ENCODE data around the gene WDR41.
"Not testable (repeated sequence)": the region's sequence is repeated elsewhere in the genome, so short reads cannot be mapped to it uniquely, and the experiment has no call there.

WDR41 gene

DNA sequence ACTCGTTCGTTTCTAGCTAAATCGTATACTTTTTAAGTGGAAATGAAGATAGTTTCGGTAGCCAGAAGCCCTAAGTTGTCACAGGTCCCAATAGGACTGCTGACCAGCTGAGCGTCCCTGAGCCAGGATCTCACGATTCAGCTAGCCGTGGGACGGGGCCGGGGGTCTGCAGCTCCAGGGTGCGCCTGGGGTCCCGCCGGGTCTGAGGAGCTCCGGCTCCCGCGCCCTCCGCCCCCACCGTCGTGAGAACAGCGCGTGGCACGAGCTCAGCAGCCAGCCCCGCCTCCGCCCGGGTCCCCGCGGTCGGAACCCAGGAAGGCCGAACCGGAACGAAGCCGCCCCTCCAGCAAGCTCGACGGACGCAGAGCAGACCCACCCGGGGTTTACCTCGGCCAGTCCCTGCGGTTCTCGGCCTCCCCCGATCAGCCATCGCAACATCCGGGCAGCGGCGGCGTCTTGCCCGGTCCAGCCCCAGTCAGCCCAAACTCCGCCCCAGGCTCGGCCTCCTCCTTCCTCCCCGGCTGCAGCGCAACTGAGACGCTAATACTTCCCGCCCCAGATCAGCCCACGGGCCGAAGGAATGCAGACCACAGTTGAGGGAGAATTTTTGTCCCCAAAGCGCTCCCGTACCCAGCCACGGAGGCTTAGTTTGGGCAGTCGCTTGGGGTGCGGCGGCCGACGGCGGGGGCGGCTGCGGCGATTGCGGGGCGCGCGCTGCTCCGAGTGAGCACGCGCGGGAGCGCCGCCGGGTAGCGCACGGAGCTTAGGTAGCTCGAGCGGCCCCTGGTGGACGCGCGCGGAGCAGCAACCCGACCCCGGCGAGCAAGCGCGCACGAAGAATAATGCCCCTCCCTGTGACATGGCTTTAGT, at the start of gene WDR41:
Gene WDR41 (minus strand): TSS at position 534 of the 870 bp plus-strand sequence. CDS start 96 bp downstream, at position 438.
- DNase-seq = peak; percentile 79

DNA sequence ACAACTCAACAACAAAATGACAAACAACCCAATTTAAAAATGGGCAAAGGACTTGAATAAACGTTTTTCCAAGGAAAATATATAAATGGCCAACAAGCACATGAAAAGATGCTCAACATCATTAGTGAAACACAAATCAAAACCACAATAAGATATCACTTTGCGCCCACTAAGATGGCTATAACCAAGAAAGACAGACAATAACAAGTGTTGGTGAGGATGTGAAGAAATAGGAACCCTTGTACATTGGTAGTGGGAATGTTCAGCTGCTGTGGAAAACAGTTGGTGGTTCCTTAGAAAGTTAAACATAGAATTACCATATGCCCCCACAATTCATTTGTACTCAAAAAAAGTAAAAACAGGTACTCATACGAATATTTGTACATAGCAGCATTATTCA, 39.2 kb upstream of the WDR41 start:
- no peak for DNase-seq

- no peak for DNase-seq
Measured at GRCh38 chr5:77518304-77518703, 26.2 kb upstream of the WDR41 start.

- DNase-seq = no peak
Measured at GRCh38 chr5:77514457-77514856, 22.3 kb upstream of the WDR41 start.

GRCh38 chr5:77513321-77513720, 21.2 kb upstream of the WDR41 start:
- no peak for DNase-seq

- DNase-seq = not testable (repeated sequence)
Measured at GRCh38 chr5:77501132-77501531, 9.0 kb upstream of the WDR41 start.

- no peak for DNase-seq
Measured at GRCh38 chr5:77499973-77500372, 7.9 kb upstream of the WDR41 start.

DNA sequence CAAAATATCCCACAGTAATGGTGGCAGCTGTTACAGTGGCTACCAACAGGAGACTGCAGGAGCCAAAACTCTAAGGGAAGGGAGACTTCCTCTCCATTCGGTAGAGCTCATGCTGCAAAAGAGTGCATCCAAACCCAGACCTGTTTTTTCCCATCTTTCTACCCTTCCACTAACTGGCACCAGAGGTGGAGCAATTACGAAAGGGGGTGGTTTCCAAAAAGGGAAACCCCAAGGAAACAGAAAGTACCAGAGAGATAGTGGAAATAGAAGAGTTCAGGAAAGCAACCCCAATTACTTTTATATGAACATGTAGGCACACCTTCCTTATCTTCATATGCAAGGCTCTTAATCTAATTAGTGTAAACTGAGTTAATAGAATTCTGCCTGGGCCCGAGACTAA, 7.3 kb upstream of the WDR41 start:
- DNase-seq = no peak

- DNase-seq = no peak
Measured at GRCh38 chr5:77498952-77499351, 6.8 kb upstream of the WDR41 start.

- no peak for DNase-seq
Measured at GRCh38 chr5:77494935-77495334, 2.8 kb upstream of the WDR41 start.

GRCh38 chr5:77492653-77493000, 511 bp upstream of the WDR41 start:
- no peak for DNase-seq

GRCh38 chr5:77490741-77491344, 1.3 kb downstream of the WDR41 start:
- not testable (repeated sequence) for DNase-seq

DNA sequence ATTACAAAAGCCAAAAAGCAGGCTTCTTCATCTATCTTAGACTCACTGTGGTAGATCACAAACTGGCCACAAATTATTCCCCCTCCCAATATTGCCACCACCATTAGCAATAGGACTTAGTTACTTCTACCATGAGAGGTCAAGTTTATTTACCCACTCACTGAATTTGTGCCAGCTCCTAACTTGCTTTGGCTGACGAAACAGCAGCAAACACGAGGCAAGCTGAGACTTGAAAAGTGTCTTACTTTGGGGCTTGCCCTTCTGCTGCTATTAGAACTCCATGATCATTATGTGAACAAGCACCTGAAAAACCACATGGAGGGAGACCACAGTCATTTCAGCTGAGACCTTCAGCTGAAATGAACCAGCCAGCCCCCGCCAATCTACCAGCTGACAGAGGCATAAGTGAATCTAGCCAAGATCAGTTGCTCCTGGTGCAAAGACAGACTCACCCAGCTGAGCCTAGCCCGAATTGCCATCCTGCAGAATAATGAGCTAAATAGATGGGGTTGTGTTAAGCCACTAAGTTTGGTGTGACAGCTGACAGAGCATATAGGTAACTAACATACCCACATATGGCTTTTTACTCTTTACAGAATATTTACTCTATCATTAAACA, 5.7 kb downstream of the WDR41 start:
- no peak for DNase-seq

DNA sequence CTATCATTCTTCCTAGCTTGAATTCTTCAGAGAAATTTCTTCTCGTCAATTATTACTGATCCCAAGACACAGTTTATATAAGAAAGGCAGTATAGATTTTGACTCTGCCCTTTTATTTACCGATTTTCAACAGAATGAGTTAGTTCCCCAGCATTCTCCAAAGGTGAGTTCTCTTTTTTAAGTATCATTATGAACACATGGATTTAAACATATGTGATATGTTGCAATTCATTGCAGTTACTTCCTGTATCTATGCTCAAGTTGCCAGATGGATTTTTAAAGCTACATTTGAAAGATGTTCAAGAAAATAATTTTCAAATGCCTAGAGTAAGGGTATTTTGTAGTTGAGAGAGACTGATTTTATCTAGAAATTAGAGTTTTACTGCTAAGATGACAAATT, 8.4 kb downstream of the WDR41 start:
- DNase-seq = no peak

- not testable (repeated sequence) for DNase-seq
Measured at GRCh38 chr5:77475041-77475440, 17.1 kb downstream of the WDR41 start.

GRCh38 chr5:77468875-77469274, 23.2 kb downstream of the WDR41 start:
- DNase-seq = not testable (repeated sequence)

GRCh38 chr5:77463905-77464304, 28.2 kb downstream of the WDR41 start:
- DNase-seq = no peak

DNA sequence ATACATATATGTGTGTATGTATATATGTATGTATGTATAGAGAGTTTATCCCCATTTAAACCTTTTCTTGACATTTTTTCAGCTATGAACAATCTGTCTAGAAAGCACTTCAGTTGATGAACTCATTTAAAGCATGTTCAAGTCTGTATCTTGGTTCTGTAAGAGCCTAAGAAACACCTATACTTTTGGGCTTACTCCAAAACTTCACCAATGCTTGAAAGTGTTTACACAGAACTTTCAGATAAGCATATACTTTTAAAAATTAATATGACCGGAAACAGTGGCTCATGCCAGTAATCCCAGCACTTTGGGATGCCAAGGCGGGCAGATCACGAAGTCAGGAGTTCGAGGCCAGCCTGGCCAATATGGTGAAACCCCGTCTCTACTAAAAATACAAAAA, 30.8 kb downstream of the WDR41 start:
- DNase-seq = no peak

DNA sequence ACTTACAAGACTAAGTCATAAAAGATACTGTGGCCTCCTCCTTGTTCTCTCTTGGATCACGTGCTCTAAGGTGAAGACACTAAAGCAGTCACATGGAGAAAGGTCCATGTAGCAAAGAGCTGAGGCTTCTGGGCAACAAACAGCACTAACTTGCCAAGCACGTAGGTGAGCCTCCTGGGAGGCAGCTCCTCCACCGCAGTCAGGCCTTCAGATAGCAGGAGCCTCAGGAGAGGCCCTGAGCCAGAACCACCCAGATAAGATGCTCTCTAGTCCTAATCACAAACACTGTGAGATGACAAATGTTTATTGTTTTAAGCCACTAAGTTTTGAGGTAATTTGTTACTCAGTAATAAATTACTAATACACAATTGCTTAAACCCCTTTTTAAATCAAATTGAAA, 38.0 kb downstream of the WDR41 start:
- no peak for DNase-seq

DNA sequence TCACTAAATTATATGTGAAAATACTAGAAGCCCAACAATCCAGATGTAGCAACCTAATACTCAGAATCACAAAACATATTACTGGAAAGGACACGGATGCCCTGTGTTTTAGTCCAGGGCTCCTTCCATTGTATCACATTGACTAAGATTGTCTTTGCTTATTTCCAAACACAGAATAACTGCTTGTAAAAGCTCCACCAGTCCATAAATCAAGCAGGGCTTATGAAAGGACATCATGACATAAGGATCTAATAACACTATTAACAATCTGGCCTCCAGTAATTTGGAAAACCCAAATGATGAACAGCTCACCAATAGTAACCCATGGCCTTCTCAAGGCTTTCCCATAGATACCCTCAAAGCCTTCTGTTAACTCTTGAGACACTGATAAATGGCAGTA, 39.8 kb downstream of the WDR41 start:
- no peak for DNase-seq

- no peak for DNase-seq
Measured at GRCh38 chr5:77449981-77450380, 42.1 kb downstream of the WDR41 start.

- DNase-seq = no peak
Measured at GRCh38 chr5:77449277-77449676, 42.8 kb downstream of the WDR41 start.

DNA sequence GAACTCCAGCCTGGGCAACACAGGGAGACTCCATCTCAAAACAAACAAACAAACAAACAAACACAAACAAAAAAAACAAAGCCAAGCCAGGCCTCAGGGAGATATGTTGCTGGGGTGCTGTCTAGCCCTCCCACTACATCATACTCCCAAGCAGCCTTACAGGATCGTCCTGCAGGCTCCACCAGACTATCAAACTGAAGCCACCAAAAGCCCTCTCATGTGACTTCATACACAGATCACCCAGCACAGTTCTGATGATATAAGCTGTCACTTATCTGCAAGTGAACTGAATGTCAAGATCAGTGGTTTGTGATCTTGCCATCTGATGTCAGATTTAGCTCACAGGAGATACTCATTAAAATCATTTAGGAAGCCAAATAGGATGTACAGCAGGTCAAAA, 43.3 kb downstream of the WDR41 start:
- no peak for DNase-seq

GRCh38 chr5:77444356-77444755, 47.8 kb downstream of the WDR41 start:
- no peak for DNase-seq
